ENCODE data around the gene RTN4R.

DNA sequence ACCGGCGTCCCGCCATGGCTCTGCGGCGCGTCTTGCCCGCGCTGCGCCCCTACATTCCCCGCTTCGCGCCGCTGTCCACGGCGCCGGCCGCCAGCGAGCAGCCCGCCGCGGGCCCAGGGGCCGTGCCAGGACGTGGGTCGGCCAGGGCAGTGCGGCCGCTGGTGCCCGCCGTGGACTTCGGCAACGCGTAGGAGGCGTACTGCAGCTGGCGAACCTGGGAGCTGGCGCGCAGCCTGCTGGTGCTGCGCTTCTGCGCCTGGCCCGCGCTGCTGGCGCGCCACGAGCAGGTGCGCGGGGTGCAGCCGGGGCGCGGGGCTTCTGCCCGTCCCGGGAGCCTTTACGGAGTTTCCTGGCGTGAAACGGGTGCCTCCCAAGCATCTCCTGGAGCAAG lies 31.6 kb upstream of the RTN4R start:
- TF ChIP-seq, protein P1, sequence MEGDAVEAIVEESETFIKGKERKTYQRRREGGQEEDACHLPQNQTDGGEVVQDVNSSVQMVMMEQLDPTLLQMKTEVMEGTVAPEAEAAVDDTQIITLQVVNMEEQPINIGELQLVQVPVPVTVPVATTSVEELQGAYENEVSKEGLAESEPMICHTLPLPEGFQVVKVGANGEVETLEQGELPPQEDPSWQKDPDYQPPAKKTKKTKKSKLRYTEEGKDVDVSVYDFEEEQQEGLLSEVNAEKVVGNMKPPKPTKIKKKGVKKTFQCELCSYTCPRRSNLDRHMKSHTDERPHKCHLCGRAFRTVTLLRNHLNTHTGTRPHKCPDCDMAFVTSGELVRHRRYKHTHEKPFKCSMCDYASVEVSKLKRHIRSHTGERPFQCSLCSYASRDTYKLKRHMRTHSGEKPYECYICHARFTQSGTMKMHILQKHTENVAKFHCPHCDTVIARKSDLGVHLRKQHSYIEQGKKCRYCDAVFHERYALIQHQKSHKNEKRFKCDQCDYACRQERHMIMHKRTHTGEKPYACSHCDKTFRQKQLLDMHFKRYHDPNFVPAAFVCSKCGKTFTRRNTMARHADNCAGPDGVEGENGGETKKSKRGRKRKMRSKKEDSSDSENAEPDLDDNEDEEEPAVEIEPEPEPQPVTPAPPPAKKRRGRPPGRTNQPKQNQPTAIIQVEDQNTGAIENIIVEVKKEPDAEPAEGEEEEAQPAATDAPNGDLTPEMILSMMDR (IDR thresholded peaks at IDR 0.05): no peak
- TF ChIP-seq POLR2A (IDR thresholded peaks at IDR 0.05): no peak
